Chondrocyte (in vitro differentiated cells): ENCODE data around the gene JARID2. TPM values are rescaled to one million over a fixed set of nuclear protein-coding genes. Genes with fewer than 3 reads are reported as not detected.

ENCODE experiments used
- DNase-seq: peaks from one replicate; pipeline ENCODE4 v3.0.0; 2021; ENCODE audit warnings: mixed read lengths, low spot score
- H3K27ac Mint-ChIP-seq: one replicate; pipeline ENCODE4 v1.8.0; 2021; ENCODE audit warnings: mild to moderate bottlenecking, moderate library complexity, mixed read lengths; ENCODE audit not compliant: unreplicated experiment
- H3K27me3 Mint-ChIP-seq: 2 replicates; pipeline ENCODE4 v1.8.0; 2021; ENCODE audit warnings: low read depth, mixed read lengths
- H3K36me3 Mint-ChIP-seq: 2 replicates; pipeline ENCODE4 v1.8.0; 2021; ENCODE audit warnings: low read depth, mixed read lengths
- H3K4me1 Mint-ChIP-seq: 2 replicates; pipeline ENCODE4 v1.8.0; 2021; ENCODE audit warnings: low read depth, mild to moderate bottlenecking, mixed read lengths
- H3K4me3 Mint-ChIP-seq: one replicate; pipeline ENCODE4 v1.8.0; 2021; ENCODE audit warnings: mild to moderate bottlenecking, moderate library complexity, mixed read lengths; ENCODE audit not compliant: unreplicated experiment
- H3K9me3 Mint-ChIP-seq: 2 replicates; pipeline ENCODE4 v1.8.0; 2021; ENCODE audit warnings: low read depth, mixed read lengths
- CTCF ChIP-seq: fragments of 200-600 bp; sonication (generic); IDR thresholded peaks from 2 replicates; pipeline ENCODE4 v1.5.0; 2021; ENCODE audit warnings: antibody characterized with exemption, mild to moderate bottlenecking, moderate library complexity
- total RNA-seq: library from RNA; stranded (reverse); gene quantifications from 3 replicates; pipeline ENCODE4 v1.2.1, GENCODE V29; 2021

Gene JARID2
- total RNA-seq, 1 donor from 2014 or later, result 9.9 TPM

GRCh38 chr6:15272562-15272961 is 26.7 kb downstream of the JARID2 start:
- no peak overlapping the region for H3K4me3 Mint-ChIP-seq
- H3K4me1 Mint-ChIP-seq, result peaks cover 43% of the 10 kb centered on the region
- H3K27me3 Mint-ChIP-seq, result no peaks in the 10 kb centered on the region
- H3K9me3 Mint-ChIP-seq, result no peaks in the 10 kb centered on the region
- no peaks in the 10 kb centered on the region for H3K36me3 Mint-ChIP-seq
- DNase-seq, result no peak
- TF ChIP-seq CTCF, result no peak
- H3K27ac Mint-ChIP-seq, result no peak overlapping the region

- Mint-ChIP-seq H3K4me1 (peaks cover 28% of the 10 kb centered on the region), H3K9me3 (no peaks in the 10 kb centered on the region), H3K27ac (no peak overlapping the region), H3K27me3 (no peaks in the 10 kb centered on the region), H3K4me3 (no peak overlapping the region), H3K36me3 (no peaks in the 10 kb centered on the region)
- no peak for DNase-seq
- peak; percentile 58 for TF ChIP-seq CTCF
Measured at GRCh38 chr6:15274692-15275387, 29.0 kb downstream of the JARID2 start.

GRCh38 chr6:15276036-15276985 is 30.4 kb downstream of the JARID2 start:
- H3K4me1 Mint-ChIP-seq, result peaks cover 33% of the 10 kb centered on the region
- H3K36me3 Mint-ChIP-seq, result no peaks in the 10 kb centered on the region
- no peaks in the 10 kb centered on the region for H3K27me3 Mint-ChIP-seq
- TF ChIP-seq CTCF, result no peak
- H3K9me3 Mint-ChIP-seq, result no peaks in the 10 kb centered on the region
- no peak for DNase-seq
- H3K4me3 Mint-ChIP-seq, result no peak overlapping the region
- no peak overlapping the region for H3K27ac Mint-ChIP-seq

GRCh38 chr6:15279047-15279661 is 33.3 kb downstream of the JARID2 start:
- Mint-ChIP-seq H3K36me3 (no peaks in the 10 kb centered on the region), H3K9me3 (no peaks in the 10 kb centered on the region), H3K27ac (no peak overlapping the region), H3K4me3 (no peak overlapping the region), H3K27me3 (no peaks in the 10 kb centered on the region), H3K4me1 (peaks cover 52% of the 10 kb centered on the region)
- DNase-seq, result no peak
- no peak for TF ChIP-seq CTCF

GRCh38 chr6:15280028-15280427 is 34.2 kb downstream of the JARID2 start:
- peak overlapping the region; percentile 73 for H3K27ac Mint-ChIP-seq
- no peak for TF ChIP-seq CTCF
- H3K4me1 Mint-ChIP-seq, result peaks cover 56% of the 10 kb centered on the region
- no peak for DNase-seq
- H3K27me3 Mint-ChIP-seq, result no peaks in the 10 kb centered on the region
- peak overlapping the region; percentile 13 for H3K4me3 Mint-ChIP-seq
- H3K36me3 Mint-ChIP-seq, result no peaks in the 10 kb centered on the region
- no peaks in the 10 kb centered on the region for H3K9me3 Mint-ChIP-seq
